Measurements from ENCODE around the gene NPHP4.
A peak's percentile ranks its signal among the peaks of the same experiment; 100 is the strongest.

NPHP4 gene

GRCh38 chr1:5832916-5833895, 159.0 kb downstream of the NPHP4 start:
- DNase-seq (ENCODE audit: low read depth, low spot score) = no peak

GRCh38 chr1:5831600-5832335, 160.5 kb downstream of the NPHP4 start:
- DNase-seq (ENCODE audit: low read depth, low spot score) = peak; percentile 69

GRCh38 chr1:5830771-5831599, 161.2 kb downstream of the NPHP4 start:
- DNase-seq (ENCODE audit: low read depth, low spot score) = peak; percentile 80

GRCh38 chr1:5829414-5829813, 162.8 kb downstream of the NPHP4 start:
- no peak for DNase-seq (ENCODE audit: low read depth, low spot score)

GRCh38 chr1:5828308-5828935, 163.8 kb downstream of the NPHP4 start:
- no peak for DNase-seq (ENCODE audit: low read depth, low spot score)

- no peak for DNase-seq (ENCODE audit: low read depth, low spot score)
These were observed 164.7 kb downstream of the NPHP4 start for GRCh38 chr1:5827516-5827915.

- DNase-seq (ENCODE audit: low read depth, low spot score) = no peak
These were observed 165.6 kb downstream of the NPHP4 start for GRCh38 chr1:5826601-5827000.

- no peak for DNase-seq (ENCODE audit: low read depth, low spot score)
These were observed 169.5 kb downstream of the NPHP4 start for GRCh38 chr1:5822726-5823125.

- no peak for DNase-seq (ENCODE audit: low read depth, low spot score)
These were observed 170.0 kb downstream of the NPHP4 start for GRCh38 chr1:5822266-5822665.

- no peak for DNase-seq (ENCODE audit: low read depth, low spot score)
These were observed 170.6 kb downstream of the NPHP4 start for GRCh38 chr1:5821540-5822176.

- no peak for DNase-seq (ENCODE audit: low read depth, low spot score)
These were observed 172.2 kb downstream of the NPHP4 start for GRCh38 chr1:5820026-5820421.

GRCh38 chr1:5819391-5820025, 172.7 kb downstream of the NPHP4 start:
- no peak for DNase-seq (ENCODE audit: low read depth, low spot score)

GRCh38 chr1:5818755-5819154, 173.5 kb downstream of the NPHP4 start:
- no peak for DNase-seq (ENCODE audit: low read depth, low spot score)

GRCh38 chr1:5815716-5816115, 176.5 kb downstream of the NPHP4 start:
- no peak for DNase-seq (ENCODE audit: low read depth, low spot score)

- DNase-seq (ENCODE audit: low read depth, low spot score) = no peak
These were observed 177.0 kb downstream of the NPHP4 start for GRCh38 chr1:5815211-5815610.

- DNase-seq (ENCODE audit: low read depth, low spot score) = no peak
These were observed 178.1 kb downstream of the NPHP4 start for GRCh38 chr1:5814046-5814619.

GRCh38 chr1:5813480-5813879, 178.7 kb downstream of the NPHP4 start:
- DNase-seq (ENCODE audit: low read depth, low spot score) = no peak

Measured in iPS DF 19.7 (cell line).